Keratinocyte (primary cell): ENCODE results near the gene PIGU.

Experiments
- EZH2 ChIP-seq: IDR thresholded peaks from one replicate; pipeline ENCODE4 v1.6.1; 2012; ENCODE audit warnings: inconsistent platforms, mild to moderate bottlenecking, low read length, moderate library complexity
- TF ChIP-seq, protein P1 (sequence below), 3 experiments: IDR thresholded peaks in 1 of 3; conservative IDR thresholded peaks in 1 of 3; optimal IDR thresholded peaks in 1 of 3; 2 replicates in 2 of 3; 3 replicates in 1 of 3; pipeline versions ENCODE3 to v1.5.1; 2011; ENCODE audit warnings: low read length in 3 of 3, mild to moderate bottlenecking in 3 of 3, moderate library complexity in 2 of 3, control low read depth in 1 of 3, inconsistent platforms in 1 of 3; ENCODE audit not compliant: insufficient read depth in 2 of 3; ENCODE audit errors: extremely low read depth in 1 of 3

DNA sequence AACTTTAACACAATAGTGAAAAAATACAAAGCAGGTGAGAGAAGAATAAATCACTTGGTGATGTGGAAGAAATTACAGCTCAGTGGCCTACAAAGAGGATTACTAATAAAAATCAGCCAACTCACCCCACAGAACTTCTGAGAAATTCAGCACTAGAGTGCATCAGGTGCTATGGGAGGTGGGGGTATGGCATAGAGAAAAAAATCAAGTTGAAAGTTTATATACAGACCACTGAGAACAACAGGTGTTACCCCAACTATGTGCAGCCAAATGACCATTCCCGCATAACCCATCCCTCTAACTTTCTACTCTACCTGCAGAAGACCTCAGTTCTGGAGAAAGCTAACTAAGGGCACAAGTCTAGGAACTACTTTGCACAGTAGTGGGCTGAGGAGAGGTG, 47.0 kb downstream of the PIGU start:
- TF ChIP-seq, protein P1, sequence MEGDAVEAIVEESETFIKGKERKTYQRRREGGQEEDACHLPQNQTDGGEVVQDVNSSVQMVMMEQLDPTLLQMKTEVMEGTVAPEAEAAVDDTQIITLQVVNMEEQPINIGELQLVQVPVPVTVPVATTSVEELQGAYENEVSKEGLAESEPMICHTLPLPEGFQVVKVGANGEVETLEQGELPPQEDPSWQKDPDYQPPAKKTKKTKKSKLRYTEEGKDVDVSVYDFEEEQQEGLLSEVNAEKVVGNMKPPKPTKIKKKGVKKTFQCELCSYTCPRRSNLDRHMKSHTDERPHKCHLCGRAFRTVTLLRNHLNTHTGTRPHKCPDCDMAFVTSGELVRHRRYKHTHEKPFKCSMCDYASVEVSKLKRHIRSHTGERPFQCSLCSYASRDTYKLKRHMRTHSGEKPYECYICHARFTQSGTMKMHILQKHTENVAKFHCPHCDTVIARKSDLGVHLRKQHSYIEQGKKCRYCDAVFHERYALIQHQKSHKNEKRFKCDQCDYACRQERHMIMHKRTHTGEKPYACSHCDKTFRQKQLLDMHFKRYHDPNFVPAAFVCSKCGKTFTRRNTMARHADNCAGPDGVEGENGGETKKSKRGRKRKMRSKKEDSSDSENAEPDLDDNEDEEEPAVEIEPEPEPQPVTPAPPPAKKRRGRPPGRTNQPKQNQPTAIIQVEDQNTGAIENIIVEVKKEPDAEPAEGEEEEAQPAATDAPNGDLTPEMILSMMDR (optimal IDR thresholded peaks at IDR 0.05 in 1 of 3, IDR thresholded peaks at IDR 0.05 in 1 of 3, conservative IDR thresholded peaks at IDR 0.05 in 1 of 3; ENCODE audit: extremely low read depth in 1 of 3, insufficient read depth in 2 of 3, low read length in 3 of 3) = no peak
- TF ChIP-seq EZH2 = no peak
